ENCODE measurements around the gene MT1X. TPM values are rescaled to one million over a fixed set of nuclear protein-coding genes. Genes with fewer than 3 reads are reported as not detected.

MT1X gene
- polyA plus RNA-seq, 2 of the 4 experiments (the other 2 are of a cell fraction) = 44.0 to 131 TPM

DNA sequence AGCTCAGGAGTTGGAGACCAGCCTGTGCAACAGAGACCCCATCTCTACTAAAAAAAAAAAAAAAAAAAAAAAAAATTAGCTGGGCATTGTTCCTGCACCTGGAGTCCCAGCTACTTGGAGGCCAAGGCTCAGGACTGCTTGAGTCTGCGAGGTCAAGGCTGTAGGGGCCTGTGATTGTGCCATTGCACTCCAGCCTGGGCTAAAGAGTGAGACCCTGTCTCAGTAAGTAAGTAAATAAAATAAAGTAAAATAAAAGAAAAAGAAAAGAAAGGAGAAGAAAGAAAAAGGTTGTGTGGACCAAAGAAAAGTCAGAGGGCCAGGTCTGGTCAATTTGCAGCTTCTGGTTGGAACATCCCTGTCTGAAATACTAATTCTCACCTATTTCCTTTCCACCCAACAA is 18.4 kb downstream of the MT1X start:
- 94% methylated on average over 1 of the region's 1 CpG for WGBS (ENCODE audit: missing lambda C conversion rate)
- CTCF ChIA-PET = interaction anchor here (0.6 to 4.6 kb wide), 21 partner anchors 9 to 399 kb away, joined by 3 to 104 read pairs (median 22); partner anchors contain the start of genes BBS2, MT1A, MT1G and MT1X
- POLR2A ChIA-PET = interaction anchor here (0.7 to 1.5 kb wide), 4 partner anchors 16 to 137 kb away, joined by 3 to 8 read pairs (median 4); partner anchors contain the start of genes MT1X and MT2A

DNA sequence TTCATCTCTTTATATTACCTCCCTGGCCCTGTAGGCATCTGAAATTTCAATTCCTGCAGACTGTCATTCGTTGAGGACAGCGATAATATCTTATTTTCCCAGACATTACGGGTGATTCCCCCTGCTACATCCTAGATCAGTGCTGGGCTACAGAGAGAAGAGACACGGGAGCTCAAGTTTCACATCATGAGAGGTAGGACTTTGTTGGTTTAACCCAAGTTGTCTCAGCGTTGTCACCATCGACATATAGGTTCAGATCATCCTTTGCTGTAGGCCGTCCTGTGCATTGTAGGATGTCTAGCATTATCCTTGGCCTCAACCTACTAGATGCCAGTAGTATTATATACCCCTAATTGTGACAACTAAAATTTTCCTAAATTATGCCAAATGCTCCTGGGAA is 19.3 kb downstream of the MT1X start:
- 88% methylated on average over 7 of the region's 7 CpGs for WGBS (ENCODE audit: missing lambda C conversion rate)
- Histone ChIP-seq H3K27ac (peak overlapping the region; percentile 2 to 31; a peak in 1 of 6 replicates), H3K4me1 (peaks cover 2% of the 10 kb centered on the region; the same call in 1 of the 3 replicates), H3K4me2 (peak overlapping the region; percentile 35; the same call in 1 of the 3 replicates), H3K9me3 (0 out of 3 replicates have a peak, but pooled peaks cover 6% of the 10 kb centered on the region), H3K4me3 (no peak overlapping the region)
- no peak for FAIRE-seq
- CTCF ChIA-PET = interaction anchor here (0.6 to 4.6 kb wide), 71 partner anchors 9 to 943 kb away, joined by 3 to 104 read pairs (median 5); partner anchors contain the start of genes BBS2, MT1A, MT1G and MT1X
- POLR2A ChIA-PET = interaction anchor here (0.8 to 2.4 kb wide), 6 partner anchors 17 to 101 kb away, joined by 3 to 17 read pairs (median 5); partner anchors contain the start of genes MT1X and MT2A
- no peak for DNase-seq (ENCODE audit: low read depth in 1 of 2, low spot score in 1 of 2)
- no peak; a peak in 2 of 6 replicates for ATAC-seq
- no peak for TF ChIP-seq PBX3 (IDR thresholded peaks at IDR 0.05)
- no peak for TF ChIP-seq RAD21 (conservative IDR thresholded peaks at IDR 0.05 in 1 of 2, IDR thresholded peaks at IDR 0.05 in 1 of 2)
- no peak for TF ChIP-seq SREBF2 (IDR thresholded peaks at IDR 0.05)
- TF ChIP-seq CHD2 (IDR thresholded peaks at IDR 0.05; ENCODE audit: low read length, partially characterized antibody) = no peak
- TF ChIP-seq CHD4 (IDR thresholded peaks at IDR 0.05; ENCODE audit: borderline replicate concordance) = no peak
- no peak for TF ChIP-seq HOXA7 (CRISPR knock-in tag; IDR thresholded peaks at IDR 0.05)
- TF ChIP-seq CEBPB (IDR thresholded peaks at IDR 0.05) = no peak
- TF ChIP-seq EP300 (IDR thresholded peaks at IDR 0.05) = no peak
- TF ChIP-seq RARB (CRISPR knock-in tag; IDR thresholded peaks at IDR 0.05) = no peak
- TF ChIP-seq, protein P1, sequence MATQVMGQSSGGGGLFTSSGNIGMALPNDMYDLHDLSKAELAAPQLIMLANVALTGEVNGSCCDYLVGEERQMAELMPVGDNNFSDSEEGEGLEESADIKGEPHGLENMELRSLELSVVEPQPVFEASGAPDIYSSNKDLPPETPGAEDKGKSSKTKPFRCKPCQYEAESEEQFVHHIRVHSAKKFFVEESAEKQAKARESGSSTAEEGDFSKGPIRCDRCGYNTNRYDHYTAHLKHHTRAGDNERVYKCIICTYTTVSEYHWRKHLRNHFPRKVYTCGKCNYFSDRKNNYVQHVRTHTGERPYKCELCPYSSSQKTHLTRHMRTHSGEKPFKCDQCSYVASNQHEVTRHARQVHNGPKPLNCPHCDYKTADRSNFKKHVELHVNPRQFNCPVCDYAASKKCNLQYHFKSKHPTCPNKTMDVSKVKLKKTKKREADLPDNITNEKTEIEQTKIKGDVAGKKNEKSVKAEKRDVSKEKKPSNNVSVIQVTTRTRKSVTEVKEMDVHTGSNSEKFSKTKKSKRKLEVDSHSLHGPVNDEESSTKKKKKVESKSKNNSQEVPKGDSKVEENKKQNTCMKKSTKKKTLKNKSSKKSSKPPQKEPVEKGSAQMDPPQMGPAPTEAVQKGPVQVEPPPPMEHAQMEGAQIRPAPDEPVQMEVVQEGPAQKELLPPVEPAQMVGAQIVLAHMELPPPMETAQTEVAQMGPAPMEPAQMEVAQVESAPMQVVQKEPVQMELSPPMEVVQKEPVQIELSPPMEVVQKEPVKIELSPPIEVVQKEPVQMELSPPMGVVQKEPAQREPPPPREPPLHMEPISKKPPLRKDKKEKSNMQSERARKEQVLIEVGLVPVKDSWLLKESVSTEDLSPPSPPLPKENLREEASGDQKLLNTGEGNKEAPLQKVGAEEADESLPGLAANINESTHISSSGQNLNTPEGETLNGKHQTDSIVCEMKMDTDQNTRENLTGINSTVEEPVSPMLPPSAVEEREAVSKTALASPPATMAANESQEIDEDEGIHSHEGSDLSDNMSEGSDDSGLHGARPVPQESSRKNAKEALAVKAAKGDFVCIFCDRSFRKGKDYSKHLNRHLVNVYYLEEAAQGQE (IDR thresholded peaks at IDR 0.05) = no peak
- no peak for TF ChIP-seq POLR2AphosphoS2 (conservative IDR thresholded peaks at IDR 0.05; ENCODE audit: low read length)
- TF ChIP-seq ESRRA (IDR thresholded peaks at IDR 0.05; ENCODE audit: borderline replicate concordance, low read length) = no peak

More for the DNA sequence above, 18.4 kb downstream of the MT1X start:
- Histone ChIP-seq H3K4me2 (no peak overlapping the region), H3K4me3 (no peak overlapping the region), H3K27ac (no peak overlapping the region), H3K9me3 (0 out of 3 replicates have a peak, but pooled peaks cover 6% of the 10 kb centered on the region), H3K4me1 (peaks cover 2% of the 10 kb centered on the region; the same call in 1 of the 3 replicates)
- DNase-seq (ENCODE audit: low read depth in 1 of 2, low spot score in 1 of 2) (no peak), ATAC-seq (no peak), FAIRE-seq (no peak)
- TF ChIP-seq KDM5A (IDR thresholded peaks at IDR 0.05) (no peak), BHLHE40 (IDR thresholded peaks at IDR 0.05; ENCODE audit: low read depth, low read length) (no peak), MAX (IDR thresholded peaks at IDR 0.05) (no peak), KDM1A (IDR thresholded peaks at IDR 0.05; ENCODE audit: low read depth) (no peak), EHMT2 (IDR thresholded peaks at IDR 0.05; ENCODE audit: low read depth) (no peak), MYC (IDR thresholded peaks at IDR 0.05; ENCODE audit: borderline replicate concordance, low read length) (no peak), ZNF302 (CRISPR knock-in tag; IDR thresholded peaks at IDR 0.05) (no peak), HOXA7 (CRISPR knock-in tag; IDR thresholded peaks at IDR 0.05) (no peak), POLR2A (IDR thresholded peaks at IDR 0.05; ENCODE audit: low read length) (no peak), CBX2 (IDR thresholded peaks at IDR 0.05; ENCODE audit: borderline replicate concordance, low read depth) (no peak), RCOR1 (IDR thresholded peaks at IDR 0.05; ENCODE audit: low read depth, low read length) (no peak), JUN (IDR thresholded peaks at IDR 0.05) (no peak), ZFP36 (IDR thresholded peaks at IDR 0.05; ENCODE audit: borderline replicate concordance, partially characterized antibody) (no peak)
